Uterus (tissue), 2 donors: Measurements from ENCODE around the gene EFEMP2.

Experiments used
- POLR2A ChIP-seq, 2 donors: fragments of 450-650 bp; IDR thresholded peaks; one replicate each; pipeline ENCODE4 v1.6.1; 2016; ENCODE audit warnings: antibody characterized with exemption in 2 of 2, mild to moderate bottlenecking in 1 of 2, moderate library complexity in 1 of 2
- TF ChIP-seq, protein P1 (sequence below), 4 experiments: fragments of 200-600 bp in 2 of 4; fragments of 450-650 bp in 2 of 4; sonication (generic) in 2 of 4; IDR thresholded peaks; one replicate each; pipeline ENCODE4 v1.5.1; 2016 to 2019; ENCODE audit warnings: antibody characterized with exemption in 4 of 4, mild to moderate bottlenecking in 2 of 4, moderate library complexity in 1 of 4

DNA sequence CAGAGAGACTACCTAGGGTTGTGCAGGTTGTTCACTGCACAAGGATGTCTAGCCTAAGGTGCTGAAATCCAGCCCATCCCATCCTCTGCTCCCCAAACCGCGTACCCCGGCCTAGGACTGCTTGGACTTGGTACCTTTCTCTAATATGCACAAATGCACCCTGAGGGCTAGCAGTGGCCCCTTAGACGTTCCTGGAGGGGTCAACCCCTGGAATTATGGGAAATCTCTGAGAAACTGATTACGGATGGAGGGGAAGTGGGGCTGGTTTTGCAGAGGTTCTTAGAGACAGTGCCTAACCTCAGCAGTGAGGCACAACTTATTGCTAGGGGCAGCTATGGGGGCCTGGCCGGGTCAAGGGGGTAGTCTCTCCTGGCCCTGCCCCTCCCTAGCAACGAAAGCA is 43.8 kb upstream of the EFEMP2 start:
- TF ChIP-seq, protein P1, sequence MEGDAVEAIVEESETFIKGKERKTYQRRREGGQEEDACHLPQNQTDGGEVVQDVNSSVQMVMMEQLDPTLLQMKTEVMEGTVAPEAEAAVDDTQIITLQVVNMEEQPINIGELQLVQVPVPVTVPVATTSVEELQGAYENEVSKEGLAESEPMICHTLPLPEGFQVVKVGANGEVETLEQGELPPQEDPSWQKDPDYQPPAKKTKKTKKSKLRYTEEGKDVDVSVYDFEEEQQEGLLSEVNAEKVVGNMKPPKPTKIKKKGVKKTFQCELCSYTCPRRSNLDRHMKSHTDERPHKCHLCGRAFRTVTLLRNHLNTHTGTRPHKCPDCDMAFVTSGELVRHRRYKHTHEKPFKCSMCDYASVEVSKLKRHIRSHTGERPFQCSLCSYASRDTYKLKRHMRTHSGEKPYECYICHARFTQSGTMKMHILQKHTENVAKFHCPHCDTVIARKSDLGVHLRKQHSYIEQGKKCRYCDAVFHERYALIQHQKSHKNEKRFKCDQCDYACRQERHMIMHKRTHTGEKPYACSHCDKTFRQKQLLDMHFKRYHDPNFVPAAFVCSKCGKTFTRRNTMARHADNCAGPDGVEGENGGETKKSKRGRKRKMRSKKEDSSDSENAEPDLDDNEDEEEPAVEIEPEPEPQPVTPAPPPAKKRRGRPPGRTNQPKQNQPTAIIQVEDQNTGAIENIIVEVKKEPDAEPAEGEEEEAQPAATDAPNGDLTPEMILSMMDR (IDR thresholded peaks at IDR 0.05): no peak
- TF ChIP-seq POLR2A (IDR thresholded peaks at IDR 0.05): no peak
